WTC11 (cell line): ENCODE data around the gene TMEM18. TPM values are rescaled to one million over a fixed set of nuclear protein-coding genes. Genes with fewer than 3 reads are reported as not detected.

Experiments
- ATAC-seq: fragments of 200-7000 bp; cut with Tn5 transposase; 2 replicates; pipeline ENCODE4 v1.10.0; 2021; ENCODE audit warnings: mild to moderate bottlenecking, moderate library complexity
- CTCF ChIA-PET: fragments of 300-600 bp; sonication (Branson Sonifier 250); formaldehyde crosslinking; loops from one replicate; lab custom pipeline; 2021; ENCODE audit warnings: antibody characterized with exemption; lab: Charles Lee
- POLR2A ChIA-PET: fragments of 350-600 bp; sonication (Branson Sonifier 250); formaldehyde crosslinking; loops from one replicate; lab custom pipeline; 2021; ENCODE audit warnings: antibody characterized with exemption; lab: Charles Lee
- DNase-seq: peaks from one replicate; pipeline ENCODE4 v3.0.0; 2021; ENCODE audit warnings: low spot score
- H3K27ac Mint-ChIP-seq: 2 replicates; pipeline ENCODE4 v1.8.0; 2021; ENCODE audit warnings: mixed read lengths
- H3K27me3 Mint-ChIP-seq: 2 replicates; pipeline ENCODE4 v1.8.0; 2021; ENCODE audit warnings: low read depth, mild to moderate bottlenecking, moderate library complexity, mixed read lengths
- H3K36me3 Mint-ChIP-seq: 2 replicates; pipeline ENCODE4 v1.8.0; 2021; ENCODE audit warnings: mixed read lengths
- H3K4me1 Mint-ChIP-seq: 2 replicates; pipeline ENCODE4 v1.8.0; 2022; ENCODE audit warnings: mixed read lengths
- H3K4me3 Mint-ChIP-seq: 2 replicates; pipeline ENCODE4 v1.8.0; 2021; ENCODE audit warnings: mild to moderate bottlenecking, moderate library complexity, mixed read lengths
- H3K9me3 Mint-ChIP-seq: 2 replicates; pipeline ENCODE4 v1.8.0; 2021; ENCODE audit warnings: mixed read lengths
- ELF4 ChIP-seq: sonication (generic); formaldehyde crosslinking; IDR thresholded peaks from 2 replicates; pipeline ENCODE4 v1.8.1; 2022; ENCODE audit warnings: low read depth, mild to moderate bottlenecking, moderate library complexity, missing genetic modification reagents
- FOXK1 ChIP-seq: sonication (generic); formaldehyde crosslinking; IDR thresholded peaks from 2 replicates; pipeline ENCODE4 v1.8.0; 2022; ENCODE audit warnings: mild to moderate bottlenecking, moderate library complexity, missing genetic modification reagents
- FOXP1 ChIP-seq: sonication (generic); formaldehyde crosslinking; IDR thresholded peaks from 2 replicates; pipeline ENCODE4 v1.8.0; 2022; ENCODE audit warnings: missing genetic modification reagents, mild to moderate bottlenecking, moderate library complexity, borderline replicate concordance
- MAX ChIP-seq: sonication (generic); formaldehyde crosslinking; IDR thresholded peaks from 2 replicates; pipeline ENCODE4 v1.8.0; 2022; ENCODE audit warnings: mild to moderate bottlenecking, missing genetic modification reagents
- NR1H2 ChIP-seq: sonication (generic); formaldehyde crosslinking; IDR thresholded peaks from 2 replicates; pipeline ENCODE4 v1.9.0; 2021; ENCODE audit warnings: mild to moderate bottlenecking, moderate library complexity, missing genetic modification reagents
- PRDM15 ChIP-seq: sonication (generic); formaldehyde crosslinking; IDR thresholded peaks from 2 replicates; pipeline ENCODE4 v1.8.0; 2022; ENCODE audit warnings: missing genetic modification reagents
- RORB ChIP-seq: fragments of 250-450 bp; sonication (Bioruptor Pico); IDR thresholded peaks from 2 replicates; pipeline ENCODE4 v1.9.0; 2021; ENCODE audit warnings: mild to moderate bottlenecking
- TEAD4 ChIP-seq: sonication (generic); formaldehyde crosslinking; IDR thresholded peaks from 2 replicates; pipeline ENCODE4 v1.8.0; 2022; ENCODE audit warnings: mild to moderate bottlenecking, missing genetic modification reagents
- TP53 ChIP-seq: sonication (generic); formaldehyde crosslinking; IDR thresholded peaks from 2 replicates; pipeline ENCODE4 v1.8.1; 2023; ENCODE audit warnings: mild to moderate bottlenecking, missing genetic modification reagents
- ZMAT4 ChIP-seq: fragments of 250-450 bp; sonication (Bioruptor Pico); IDR thresholded peaks from 2 replicates; pipeline ENCODE4 v1.9.0; 2021; ENCODE audit warnings: mild to moderate bottlenecking
- ZNF121 ChIP-seq: sonication (generic); formaldehyde crosslinking; IDR thresholded peaks from 2 replicates; pipeline ENCODE4 v1.8.0; 2023; ENCODE audit warnings: missing genetic modification reagents
- ZNF232 ChIP-seq: sonication (generic); formaldehyde crosslinking; IDR thresholded peaks from 2 replicates; pipeline ENCODE4 v1.8.0; 2022; ENCODE audit warnings: mild to moderate bottlenecking, missing genetic modification reagents
- ZNF317 ChIP-seq: sonication (generic); formaldehyde crosslinking; IDR thresholded peaks from 2 replicates; pipeline ENCODE4 v1.8.1; 2023; ENCODE audit warnings: low read depth, mild to moderate bottlenecking, moderate library complexity, missing genetic modification reagents, borderline replicate concordance
- ZNF671 ChIP-seq: fragments of 250-450 bp; sonication (Bioruptor Pico); IDR thresholded peaks from 2 replicates; pipeline ENCODE4 v1.8.0; 2021; ENCODE audit warnings: mild to moderate bottlenecking
- total RNA-seq: library from RNA; stranded (reverse); gene quantifications from 3 replicates; pipeline ENCODE4 v1.2.3, GENCODE V29; 2021
- TF ChIP-seq, protein P1 (sequence below): sonication (generic); formaldehyde crosslinking; IDR thresholded peaks from 2 replicates; pipeline ENCODE4 v1.8.1; 2023; ENCODE audit warnings: mild to moderate bottlenecking, missing genetic modification reagents, moderate library complexity
- TF ChIP-seq, protein P2 (sequence below): fragments of 250-450 bp; sonication (Bioruptor Pico); conservative IDR thresholded peaks from 2 replicates; pipeline ENCODE4 v1.9.0; 2021; ENCODE audit warnings: mild to moderate bottlenecking
- TF ChIP-seq, protein P3 (sequence below): sonication (generic); formaldehyde crosslinking; IDR thresholded peaks from 2 replicates; pipeline ENCODE4 v1.8.1; 2022; ENCODE audit warnings: low read depth, mild to moderate bottlenecking, moderate library complexity, missing genetic modification reagents, borderline replicate concordance
- TF ChIP-seq, protein P4 (sequence below): sonication (generic); formaldehyde crosslinking; IDR thresholded peaks from 2 replicates; pipeline ENCODE4 v1.8.1; 2023; ENCODE audit warnings: mild to moderate bottlenecking, missing genetic modification reagents
- TF ChIP-seq, protein P5 (sequence below): sonication (generic); formaldehyde crosslinking; IDR thresholded peaks from 2 replicates; pipeline ENCODE4 v1.8.1; 2022; ENCODE audit warnings: mild to moderate bottlenecking, moderate library complexity, missing genetic modification reagents

The TMEM18 gene
- total RNA-seq, 1 experiment from 2014 or later, result 24.0 TPM

GRCh38 chr2:719191-719590 lies 42.0 kb upstream of the TMEM18 start:
- Mint-ChIP-seq H3K4me1 (peaks cover 27% of the 10 kb centered on the region), H3K27ac (no peak overlapping the region), H3K27me3 (peaks cover 10% of the 10 kb centered on the region), H3K4me3 (no peak overlapping the region), H3K9me3 (no peaks in the 10 kb centered on the region), H3K36me3 (no peaks in the 10 kb centered on the region)
- TF ChIP-seq MAX (no peak), ZNF671 (CRISPR knock-in tag) (no peak), PRDM15 (CRISPR knock-in tag) (no peak), TP53 (CRISPR knock-in tag) (no peak), ZNF317 (no peak), ELF4 (CRISPR knock-in tag) (no peak)
- TF ChIP-seq, protein P1, sequence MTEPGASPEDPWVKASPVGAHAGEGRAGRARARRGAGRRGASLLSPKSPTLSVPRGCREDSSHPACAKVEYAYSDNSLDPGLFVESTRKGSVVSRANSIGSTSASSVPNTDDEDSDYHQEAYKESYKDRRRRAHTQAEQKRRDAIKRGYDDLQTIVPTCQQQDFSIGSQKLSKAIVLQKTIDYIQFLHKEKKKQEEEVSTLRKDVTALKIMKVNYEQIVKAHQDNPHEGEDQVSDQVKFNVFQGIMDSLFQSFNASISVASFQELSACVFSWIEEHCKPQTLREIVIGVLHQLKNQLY (CRISPR knock-in tag), result no peak
- ChIA-PET POLR2A (no interaction called here), CTCF (no interaction called here)
- ATAC-seq, result no peak
- no peak for DNase-seq

DNA sequence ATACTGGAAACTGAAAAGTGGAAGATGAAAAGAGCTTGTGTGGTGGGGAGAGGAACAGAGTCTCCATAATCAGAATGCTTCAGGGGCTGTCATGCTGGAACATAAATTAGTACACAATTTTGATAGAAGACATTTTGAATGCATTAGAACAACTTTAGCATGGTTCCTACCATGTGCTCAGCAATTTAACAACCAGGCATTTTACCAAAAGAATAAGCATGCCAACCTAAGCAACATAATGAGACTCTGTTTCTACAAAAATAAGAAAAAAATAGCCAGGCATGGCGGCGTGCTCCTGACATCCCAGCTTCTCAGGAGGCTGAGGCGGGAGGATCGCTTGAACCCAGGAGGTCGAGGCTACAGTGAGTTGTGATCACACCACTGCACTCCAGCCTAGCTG lies 40.5 kb upstream of the TMEM18 start:
- peaks cover 20% of the 10 kb centered on the region for H3K4me1 Mint-ChIP-seq
- ATAC-seq (no peak), DNase-seq (no peak)
- ChIA-PET CTCF (no interaction called here), POLR2A (interaction anchor here (0.6 kb wide), 1 partner anchor 376 kb away, joined by 3 read pairs; no protein-coding TSS in a partner anchor)
- H3K4me3 Mint-ChIP-seq, result no peak overlapping the region
- H3K36me3 Mint-ChIP-seq, result no peaks in the 10 kb centered on the region
- no peaks in the 10 kb centered on the region for H3K9me3 Mint-ChIP-seq
- no peak overlapping the region for H3K27ac Mint-ChIP-seq
- H3K27me3 Mint-ChIP-seq, result peaks cover 10% of the 10 kb centered on the region
- TF ChIP-seq, protein P2, sequence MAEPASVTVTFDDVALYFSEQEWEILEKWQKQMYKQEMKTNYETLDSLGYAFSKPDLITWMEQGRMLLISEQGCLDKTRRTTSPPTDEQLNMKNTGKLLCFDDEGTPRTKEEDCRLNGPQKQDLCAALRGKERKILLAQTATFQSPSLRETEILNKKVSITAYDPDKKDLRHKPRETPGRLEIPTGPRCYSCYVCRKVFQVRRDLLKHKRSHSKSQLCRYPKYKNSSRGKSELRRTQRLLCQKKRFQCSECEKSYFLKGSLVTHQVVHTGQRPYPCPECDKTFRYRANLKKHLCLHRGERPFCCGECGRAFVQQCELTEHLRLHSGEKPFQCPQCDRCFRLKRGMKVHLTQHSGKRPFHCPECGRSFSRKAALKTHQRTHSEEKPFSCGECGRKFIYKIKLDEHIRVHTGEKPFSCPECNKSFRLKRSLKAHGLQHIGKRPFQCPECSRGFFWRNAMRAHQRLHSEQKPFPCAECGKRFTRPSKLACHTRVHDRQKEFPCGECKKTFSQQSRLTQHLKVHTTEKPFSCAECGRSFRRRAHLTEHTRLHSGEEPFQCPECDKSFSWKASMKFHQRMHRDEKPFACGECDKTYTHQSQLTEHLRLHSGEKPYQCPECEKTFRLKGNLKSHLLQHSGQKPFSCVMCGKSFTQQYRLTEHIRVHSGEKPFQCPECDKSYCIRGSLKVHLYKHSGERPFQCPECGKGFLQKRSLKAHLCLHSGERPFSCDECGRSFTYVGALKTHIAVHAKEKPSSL (CRISPR knock-in tag), result no peak
- TF ChIP-seq, protein P3, sequence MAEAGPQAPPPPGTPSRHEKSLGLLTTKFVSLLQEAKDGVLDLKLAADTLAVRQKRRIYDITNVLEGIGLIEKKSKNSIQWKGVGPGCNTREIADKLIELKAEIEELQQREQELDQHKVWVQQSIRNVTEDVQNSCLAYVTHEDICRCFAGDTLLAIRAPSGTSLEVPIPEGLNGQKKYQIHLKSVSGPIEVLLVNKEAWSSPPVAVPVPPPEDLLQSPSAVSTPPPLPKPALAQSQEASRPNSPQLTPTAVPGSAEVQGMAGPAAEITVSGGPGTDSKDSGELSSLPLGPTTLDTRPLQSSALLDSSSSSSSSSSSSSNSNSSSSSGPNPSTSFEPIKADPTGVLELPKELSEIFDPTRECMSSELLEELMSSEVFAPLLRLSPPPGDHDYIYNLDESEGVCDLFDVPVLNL (CRISPR knock-in tag), result no peak
- no peak for TF ChIP-seq PRDM15 (CRISPR knock-in tag)
- TF ChIP-seq, protein P4, sequence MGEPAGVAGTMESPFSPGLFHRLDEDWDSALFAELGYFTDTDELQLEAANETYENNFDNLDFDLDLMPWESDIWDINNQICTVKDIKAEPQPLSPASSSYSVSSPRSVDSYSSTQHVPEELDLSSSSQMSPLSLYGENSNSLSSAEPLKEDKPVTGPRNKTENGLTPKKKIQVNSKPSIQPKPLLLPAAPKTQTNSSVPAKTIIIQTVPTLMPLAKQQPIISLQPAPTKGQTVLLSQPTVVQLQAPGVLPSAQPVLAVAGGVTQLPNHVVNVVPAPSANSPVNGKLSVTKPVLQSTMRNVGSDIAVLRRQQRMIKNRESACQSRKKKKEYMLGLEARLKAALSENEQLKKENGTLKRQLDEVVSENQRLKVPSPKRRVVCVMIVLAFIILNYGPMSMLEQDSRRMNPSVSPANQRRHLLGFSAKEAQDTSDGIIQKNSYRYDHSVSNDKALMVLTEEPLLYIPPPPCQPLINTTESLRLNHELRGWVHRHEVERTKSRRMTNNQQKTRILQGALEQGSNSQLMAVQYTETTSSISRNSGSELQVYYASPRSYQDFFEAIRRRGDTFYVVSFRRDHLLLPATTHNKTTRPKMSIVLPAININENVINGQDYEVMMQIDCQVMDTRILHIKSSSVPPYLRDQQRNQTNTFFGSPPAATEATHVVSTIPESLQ, result no peak
- TF ChIP-seq ZMAT4 (CRISPR knock-in tag), result no peak
- TF ChIP-seq FOXK1 (CRISPR knock-in tag), result no peak
- TF ChIP-seq ZNF121 (CRISPR knock-in tag), result no peak
- TF ChIP-seq, protein P5, sequence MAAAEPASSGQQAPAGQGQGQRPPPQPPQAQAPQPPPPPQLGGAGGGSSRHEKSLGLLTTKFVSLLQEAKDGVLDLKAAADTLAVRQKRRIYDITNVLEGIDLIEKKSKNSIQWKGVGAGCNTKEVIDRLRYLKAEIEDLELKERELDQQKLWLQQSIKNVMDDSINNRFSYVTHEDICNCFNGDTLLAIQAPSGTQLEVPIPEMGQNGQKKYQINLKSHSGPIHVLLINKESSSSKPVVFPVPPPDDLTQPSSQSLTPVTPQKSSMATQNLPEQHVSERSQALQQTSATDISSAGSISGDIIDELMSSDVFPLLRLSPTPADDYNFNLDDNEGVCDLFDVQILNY (CRISPR knock-in tag), result no peak
- no peak for TF ChIP-seq TEAD4 (CRISPR knock-in tag)
- no peak for TF ChIP-seq ZNF232 (CRISPR knock-in tag)
- TF ChIP-seq FOXP1 (CRISPR knock-in tag), result no peak
- TF ChIP-seq RORB (CRISPR knock-in tag), result no peak
- no peak for TF ChIP-seq NR1H2 (CRISPR knock-in tag)
